ENCODE data around the gene NR2C1.

DNA sequence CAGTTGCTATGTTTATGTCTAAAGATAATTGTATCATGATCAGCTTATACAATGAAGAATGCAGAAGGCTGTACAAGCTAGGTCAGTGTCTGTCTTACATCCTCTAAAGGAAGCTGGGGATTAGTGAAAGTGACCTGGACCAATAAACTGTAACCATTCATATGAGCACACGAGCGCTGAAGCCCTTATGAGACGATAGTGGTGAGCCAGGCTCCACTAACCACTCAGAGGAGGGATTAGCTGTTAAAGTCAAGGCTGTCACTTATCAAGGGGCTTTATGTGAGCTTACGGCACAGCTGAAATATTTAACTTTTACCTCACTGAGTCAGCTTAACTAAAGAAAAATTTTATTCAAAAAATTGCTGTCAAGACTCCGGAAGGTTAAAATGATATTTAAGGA lies 100.2 kb downstream of the NR2C1 start:
- TF ChIP-seq REST (IDR thresholded peaks at IDR 0.05; ENCODE audit: insufficient read depth in 1 of 2, low read depth in 2 of 2, low read length in 2 of 2), result no peak
- no peak for TF ChIP-seq POLR2AphosphoS5 (IDR thresholded peaks at IDR 0.05; ENCODE audit: low read depth, low read length)
- no peak for TF ChIP-seq TAF1 (IDR thresholded peaks at IDR 0.05; ENCODE audit: borderline replicate concordance, insufficient read depth, low read length)
- TF ChIP-seq FOXP2 (optimal IDR thresholded peaks at IDR 0.05; ENCODE audit: borderline replicate concordance, extremely low read depth, extremely low read length, insufficient read depth), result no peak
- no peak for TF ChIP-seq SIN3A (IDR thresholded peaks at IDR 0.05; ENCODE audit: borderline replicate concordance, insufficient read depth, low read length)

Measured in PFSK-1 (cell line).